ENCODE data around the gene KDELR3.

DNA sequence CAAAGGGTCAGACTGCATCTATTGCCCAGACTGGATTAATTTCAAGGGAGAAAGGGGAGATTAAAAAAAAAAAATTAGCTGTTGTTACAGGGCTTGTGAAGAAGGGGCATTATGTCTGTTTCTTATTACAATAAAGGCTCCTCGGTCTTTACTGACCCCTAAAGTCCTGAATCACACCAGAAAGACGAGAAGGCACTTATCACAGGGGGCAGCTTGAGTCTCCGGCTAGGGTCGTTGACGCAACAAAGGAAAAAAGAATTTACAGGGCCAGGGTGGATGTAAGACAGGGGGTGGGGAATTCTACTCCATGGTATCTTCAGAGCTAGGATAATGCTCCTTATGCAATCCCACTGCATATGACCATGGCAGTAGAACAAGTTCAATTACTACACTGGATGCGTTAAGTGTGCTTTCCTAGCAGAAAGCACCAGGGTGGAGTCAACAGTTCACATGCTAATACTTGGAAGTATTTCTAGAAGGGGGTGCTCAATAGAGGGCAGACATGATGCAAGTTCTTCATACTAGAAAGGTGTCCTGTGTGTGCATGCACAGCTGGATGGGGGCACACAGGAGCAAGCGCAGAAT, 21.8 kb downstream of the KDELR3 start:
- no peak for TF ChIP-seq CTCF (IDR thresholded peaks at IDR 0.05)
- peak in 2 of 3 donors; percentile 23 to 43 for TF ChIP-seq POLR2AphosphoS5 (IDR thresholded peaks at IDR 0.05)
